PC-9 (cell line): Measurements from ENCODE around the gene RTP3.

Experiments
- EZH2 ChIP-seq: fragments of 200-600 bp; sonication (generic); IDR thresholded peaks from 2 replicates; pipeline ENCODE4 v1.8.0; 2017; ENCODE audit warnings: antibody characterized with exemption, low read depth
- TF ChIP-seq, protein P1 (sequence below): fragments of 200-600 bp; sonication (generic); conservative IDR thresholded peaks from 2 replicates; pipeline ENCODE4 v1.6.1; 2017; ENCODE audit warnings: mixed run types, antibody characterized with exemption, mild to moderate bottlenecking, moderate library complexity

DNA sequence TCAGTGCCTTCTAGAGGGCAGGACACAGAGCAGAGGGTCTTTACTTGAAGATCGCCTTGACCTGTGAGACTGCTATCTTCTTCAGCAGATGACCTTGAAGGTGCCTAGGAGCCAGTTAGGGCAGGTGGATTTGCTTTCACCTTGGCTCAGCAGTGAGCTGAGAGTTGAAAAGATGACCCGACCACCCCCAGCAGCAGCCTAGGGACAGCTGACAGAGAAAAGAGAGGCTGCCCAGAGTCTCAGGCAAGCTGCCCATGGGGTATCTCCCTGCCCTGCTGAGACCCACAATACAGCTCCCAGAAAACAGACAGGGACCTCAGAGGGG lies 32.6 kb upstream of the RTP3 start:
- TF ChIP-seq, protein P1, sequence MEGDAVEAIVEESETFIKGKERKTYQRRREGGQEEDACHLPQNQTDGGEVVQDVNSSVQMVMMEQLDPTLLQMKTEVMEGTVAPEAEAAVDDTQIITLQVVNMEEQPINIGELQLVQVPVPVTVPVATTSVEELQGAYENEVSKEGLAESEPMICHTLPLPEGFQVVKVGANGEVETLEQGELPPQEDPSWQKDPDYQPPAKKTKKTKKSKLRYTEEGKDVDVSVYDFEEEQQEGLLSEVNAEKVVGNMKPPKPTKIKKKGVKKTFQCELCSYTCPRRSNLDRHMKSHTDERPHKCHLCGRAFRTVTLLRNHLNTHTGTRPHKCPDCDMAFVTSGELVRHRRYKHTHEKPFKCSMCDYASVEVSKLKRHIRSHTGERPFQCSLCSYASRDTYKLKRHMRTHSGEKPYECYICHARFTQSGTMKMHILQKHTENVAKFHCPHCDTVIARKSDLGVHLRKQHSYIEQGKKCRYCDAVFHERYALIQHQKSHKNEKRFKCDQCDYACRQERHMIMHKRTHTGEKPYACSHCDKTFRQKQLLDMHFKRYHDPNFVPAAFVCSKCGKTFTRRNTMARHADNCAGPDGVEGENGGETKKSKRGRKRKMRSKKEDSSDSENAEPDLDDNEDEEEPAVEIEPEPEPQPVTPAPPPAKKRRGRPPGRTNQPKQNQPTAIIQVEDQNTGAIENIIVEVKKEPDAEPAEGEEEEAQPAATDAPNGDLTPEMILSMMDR = no peak
- TF ChIP-seq EZH2 = no peak
